Measurements from ENCODE around the gene C15orf39.
"Not testable (repeated sequence)": the region's sequence is repeated elsewhere in the genome, so short reads cannot be mapped to it uniquely, and the experiment has no call there.

Gene C15orf39

DNA sequence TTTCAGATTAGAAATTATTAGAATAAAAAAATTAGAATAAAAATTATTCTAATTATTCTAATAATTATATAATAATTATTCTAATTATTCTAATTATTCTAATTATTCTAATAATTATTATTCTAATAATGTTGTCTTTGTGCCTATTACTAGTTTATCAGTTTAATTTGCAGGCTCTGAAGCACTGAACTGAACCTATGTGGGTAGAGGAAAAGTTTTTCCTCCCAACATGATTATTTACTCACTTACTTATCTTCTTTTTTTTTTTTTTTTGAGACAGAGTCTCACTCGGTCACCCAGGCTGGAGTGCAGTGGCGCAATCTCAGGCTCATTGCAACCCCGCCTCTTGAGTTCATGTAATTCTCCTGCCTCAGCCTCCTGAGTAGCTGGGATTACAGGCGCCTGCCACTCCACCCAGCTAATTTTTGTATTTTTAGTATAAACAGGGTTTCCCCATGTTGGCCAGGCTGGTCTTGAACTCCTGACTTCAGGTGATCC, 39.7 kb upstream of the C15orf39 start:
- H3K27me3 ChIP-seq (ENCODE audit: control insufficient read depth in 1 of 2, insufficient read depth in 2 of 2, low read length in 2 of 2), result no peaks in the 10 kb centered on the region
- no peaks in the 10 kb centered on the region for H3K9me3 ChIP-seq (ENCODE audit: control insufficient read depth in 1 of 2, low read length in 2 of 2)
- no peak overlapping the region for H3K9ac ChIP-seq (ENCODE audit: low read depth in 1 of 2, low read length in 2 of 2)
- H3K36me3 ChIP-seq (ENCODE audit: control insufficient read depth in 1 of 2, insufficient read depth in 2 of 2, low read length in 2 of 2), result no peaks in the 10 kb centered on the region
- H3K4me3 ChIP-seq (ENCODE audit: low read depth in 1 of 2, low read length in 2 of 2), result no peak overlapping the region
- H3K4me1 ChIP-seq (ENCODE audit: control insufficient read depth in 1 of 2, insufficient read depth in 2 of 2, low read length in 2 of 2), result no peaks in the 10 kb centered on the region
- no peak overlapping the region for H3K27ac ChIP-seq (ENCODE audit: low read depth, low read length)

DNA sequence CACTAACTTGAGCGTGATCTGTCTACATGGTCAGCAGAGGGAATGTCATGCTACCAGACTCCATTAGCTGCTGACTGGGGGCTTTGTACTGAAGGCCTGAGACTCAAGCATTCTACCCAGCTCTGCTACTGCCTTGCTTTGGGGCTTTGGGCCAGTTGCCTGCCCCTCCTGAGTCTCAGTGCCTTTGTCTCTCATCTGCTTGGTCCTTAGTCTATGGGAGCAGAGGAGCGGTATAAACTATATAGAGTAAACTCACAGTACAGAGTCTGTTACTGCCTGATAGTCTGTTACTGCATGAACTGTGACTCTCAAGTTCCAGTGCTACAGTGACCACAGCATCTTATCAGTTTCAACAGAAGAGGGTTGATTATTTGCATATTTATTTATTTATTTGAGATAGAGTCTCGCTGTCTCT, 38.5 kb upstream of the C15orf39 start:
- Histone ChIP-seq H3K9me3 (ENCODE audit: control insufficient read depth in 1 of 2, low read length in 2 of 2) (no peaks in the 10 kb centered on the region), H3K27ac (ENCODE audit: low read depth, low read length) (no peak overlapping the region)

GRCh38 chr15:75164625-75165350, 36.9 kb upstream of the C15orf39 start:
- Histone ChIP-seq H3K27ac (ENCODE audit: low read depth, low read length) (no peak overlapping the region), H3K36me3 (ENCODE audit: control insufficient read depth in 1 of 2, insufficient read depth in 2 of 2, low read length in 2 of 2) (no peaks in the 10 kb centered on the region), H3K9ac (ENCODE audit: low read depth in 1 of 2, low read length in 2 of 2) (no peak overlapping the region), H3K9me3 (ENCODE audit: control insufficient read depth in 1 of 2, low read length in 2 of 2) (peaks cover 0 to 5% of the 10 kb centered on the region in 2 donors), H3K4me1 (ENCODE audit: control insufficient read depth in 1 of 2, insufficient read depth in 2 of 2, low read length in 2 of 2) (no peaks in the 10 kb centered on the region), H3K4me3 (ENCODE audit: low read depth in 1 of 2, low read length in 2 of 2) (no peak overlapping the region), H3K27me3 (ENCODE audit: control insufficient read depth in 1 of 2, insufficient read depth in 2 of 2, low read length in 2 of 2) (no peaks in the 10 kb centered on the region)

More for the DNA sequence above, 38.5 kb upstream of the C15orf39 start:
- no peak overlapping the region for H3K9ac ChIP-seq (ENCODE audit: low read depth in 1 of 2, low read length in 2 of 2)
- H3K4me1 ChIP-seq (ENCODE audit: control insufficient read depth in 1 of 2, insufficient read depth in 2 of 2, low read length in 2 of 2), result no peaks in the 10 kb centered on the region
- no peaks in the 10 kb centered on the region for H3K36me3 ChIP-seq (ENCODE audit: control insufficient read depth in 1 of 2, insufficient read depth in 2 of 2, low read length in 2 of 2)
- H3K27me3 ChIP-seq (ENCODE audit: control insufficient read depth in 1 of 2, insufficient read depth in 2 of 2, low read length in 2 of 2), result no peaks in the 10 kb centered on the region
- H3K4me3 ChIP-seq (ENCODE audit: low read depth in 1 of 2, low read length in 2 of 2), result no peak overlapping the region

GRCh38 chr15:75166489-75167063, 35.1 kb upstream of the C15orf39 start:
- H3K27ac ChIP-seq (ENCODE audit: low read depth, low read length); H3K4me1 ChIP-seq (ENCODE audit: control insufficient read depth in 1 of 2, insufficient read depth in 2 of 2, low read length in 2 of 2); H3K9ac ChIP-seq (ENCODE audit: low read depth in 1 of 2, low read length in 2 of 2); H3K27me3 ChIP-seq (ENCODE audit: control insufficient read depth in 1 of 2, insufficient read depth in 2 of 2, low read length in 2 of 2); H3K36me3 ChIP-seq (ENCODE audit: control insufficient read depth in 1 of 2, insufficient read depth in 2 of 2, low read length in 2 of 2); H3K9me3 ChIP-seq (ENCODE audit: control insufficient read depth in 1 of 2, low read length in 2 of 2); H3K4me3 ChIP-seq (ENCODE audit: low read depth in 1 of 2, low read length in 2 of 2): not testable (repeated sequence)

DNA sequence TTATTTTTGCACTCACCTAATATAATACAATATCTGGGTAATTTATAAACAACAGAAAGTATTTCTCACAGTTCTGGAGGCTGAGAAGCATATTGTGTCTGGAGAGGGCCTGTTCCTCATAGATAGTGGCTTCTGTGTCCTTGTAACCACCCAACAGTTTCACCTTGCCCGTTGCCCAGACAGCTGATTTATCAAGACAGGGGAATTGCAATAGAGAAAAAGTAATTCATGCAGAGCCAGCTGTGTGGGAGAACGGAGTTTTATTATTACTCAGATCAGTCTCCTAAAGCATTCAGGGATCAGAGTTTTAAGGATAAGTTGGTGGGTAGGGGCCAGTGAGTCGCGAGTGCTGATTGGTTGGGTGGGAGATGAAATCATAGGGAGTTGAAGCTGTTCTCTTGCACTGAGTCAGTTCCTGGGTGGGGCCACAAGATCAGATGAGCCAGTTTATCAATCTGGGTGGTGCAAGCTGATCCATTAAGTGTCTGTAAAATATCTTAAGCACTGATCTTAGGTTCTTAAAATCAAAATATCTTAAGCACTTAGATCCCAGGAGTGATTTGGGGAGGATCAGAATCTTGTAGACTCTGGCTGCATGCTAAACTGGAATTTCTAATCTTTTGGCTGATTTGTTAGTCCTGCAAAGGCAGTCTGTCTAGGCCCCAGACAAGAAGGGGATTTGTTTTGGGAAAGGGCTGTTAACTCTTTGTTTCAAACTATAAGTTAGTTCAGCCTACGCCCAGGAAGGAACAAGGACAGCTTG, 33.9 kb upstream of the C15orf39 start:
- no peak overlapping the region for H3K27ac ChIP-seq (ENCODE audit: low read depth, low read length)
- peaks cover 0 to 8% of the 10 kb centered on the region in 2 donors for H3K4me1 ChIP-seq (ENCODE audit: control insufficient read depth in 1 of 2, insufficient read depth in 2 of 2, low read length in 2 of 2)
- no peaks in the 10 kb centered on the region for H3K27me3 ChIP-seq (ENCODE audit: control insufficient read depth in 1 of 2, insufficient read depth in 2 of 2, low read length in 2 of 2)
- no peak overlapping the region for H3K9ac ChIP-seq (ENCODE audit: low read depth in 1 of 2, low read length in 2 of 2)
- H3K9me3 ChIP-seq (ENCODE audit: control insufficient read depth in 1 of 2, low read length in 2 of 2), result peaks cover 0 to 5% of the 10 kb centered on the region in 2 donors
- H3K4me3 ChIP-seq (ENCODE audit: low read depth in 1 of 2, low read length in 2 of 2), result no peak overlapping the region
- no peaks in the 10 kb centered on the region for H3K36me3 ChIP-seq (ENCODE audit: control insufficient read depth in 1 of 2, insufficient read depth in 2 of 2, low read length in 2 of 2)

DNA sequence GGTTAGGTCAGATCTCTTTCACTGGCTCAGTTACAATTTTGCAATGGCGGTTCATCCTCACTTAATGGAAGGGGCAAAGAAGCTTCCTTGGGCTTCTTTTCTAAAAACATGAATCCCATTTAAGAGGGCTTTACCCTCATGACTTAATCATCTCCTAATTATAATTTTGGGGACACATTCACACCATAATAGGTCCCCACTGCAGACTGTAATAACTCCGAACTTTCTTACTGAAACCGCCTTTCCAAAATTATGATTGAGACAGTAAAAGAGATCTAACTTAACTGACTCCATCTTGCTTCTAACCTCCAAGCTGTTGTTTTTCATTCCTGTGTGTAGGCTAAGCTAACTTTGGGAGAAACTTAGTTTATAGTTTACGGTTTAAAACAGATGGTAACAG, 33.3 kb upstream of the C15orf39 start:
- Histone ChIP-seq H3K36me3 (ENCODE audit: control insufficient read depth in 1 of 2, insufficient read depth in 2 of 2, low read length in 2 of 2) (no peaks in the 10 kb centered on the region), H3K4me3 (ENCODE audit: low read depth in 1 of 2, low read length in 2 of 2) (no peak overlapping the region), H3K9me3 (ENCODE audit: control insufficient read depth in 1 of 2, low read length in 2 of 2) (peaks cover 0 to 5% of the 10 kb centered on the region in 2 donors), H3K4me1 (ENCODE audit: control insufficient read depth in 1 of 2, insufficient read depth in 2 of 2, low read length in 2 of 2) (peaks cover 0 to 8% of the 10 kb centered on the region in 2 donors), H3K9ac (ENCODE audit: low read depth in 1 of 2, low read length in 2 of 2) (no peak overlapping the region), H3K27me3 (ENCODE audit: control insufficient read depth in 1 of 2, insufficient read depth in 2 of 2, low read length in 2 of 2) (no peaks in the 10 kb centered on the region), H3K27ac (ENCODE audit: low read depth, low read length) (no peak overlapping the region)

GRCh38 chr15:75170203-75170602, 31.5 kb upstream of the C15orf39 start:
- H3K36me3 ChIP-seq (ENCODE audit: control insufficient read depth in 1 of 2, insufficient read depth in 2 of 2, low read length in 2 of 2), result no peaks in the 10 kb centered on the region
- no peak overlapping the region for H3K27ac ChIP-seq (ENCODE audit: low read depth, low read length)
- no peak overlapping the region for H3K4me3 ChIP-seq (ENCODE audit: low read depth in 1 of 2, low read length in 2 of 2)
- H3K9ac ChIP-seq (ENCODE audit: low read depth in 1 of 2, low read length in 2 of 2), result no peak overlapping the region
- H3K9me3 ChIP-seq (ENCODE audit: control insufficient read depth in 1 of 2, low read length in 2 of 2), result peaks cover 0 to 5% of the 10 kb centered on the region in 2 donors
- H3K4me1 ChIP-seq (ENCODE audit: control insufficient read depth in 1 of 2, insufficient read depth in 2 of 2, low read length in 2 of 2), result peaks cover 0 to 8% of the 10 kb centered on the region in 2 donors
- no peaks in the 10 kb centered on the region for H3K27me3 ChIP-seq (ENCODE audit: control insufficient read depth in 1 of 2, insufficient read depth in 2 of 2, low read length in 2 of 2)

- Histone ChIP-seq H3K9ac (ENCODE audit: low read depth in 1 of 2, low read length in 2 of 2) (no peak overlapping the region), H3K27ac (ENCODE audit: low read depth, low read length) (no peak overlapping the region), H3K9me3 (ENCODE audit: control insufficient read depth in 1 of 2, low read length in 2 of 2) (peaks cover 0 to 5% of the 10 kb centered on the region in 2 donors), H3K4me3 (ENCODE audit: low read depth in 1 of 2, low read length in 2 of 2) (no peak overlapping the region), H3K36me3 (ENCODE audit: control insufficient read depth in 1 of 2, insufficient read depth in 2 of 2, low read length in 2 of 2) (no peaks in the 10 kb centered on the region), H3K4me1 (ENCODE audit: control insufficient read depth in 1 of 2, insufficient read depth in 2 of 2, low read length in 2 of 2) (peaks cover 5 to 8% of the 10 kb centered on the region in 2 donors), H3K27me3 (ENCODE audit: control insufficient read depth in 1 of 2, insufficient read depth in 2 of 2, low read length in 2 of 2) (no peaks in the 10 kb centered on the region)
Measured at GRCh38 chr15:75170711-75171341, 30.9 kb upstream of the C15orf39 start.

- Histone ChIP-seq H3K36me3 (ENCODE audit: control insufficient read depth in 1 of 2, insufficient read depth in 2 of 2, low read length in 2 of 2) (no peaks in the 10 kb centered on the region), H3K4me1 (ENCODE audit: control insufficient read depth in 1 of 2, insufficient read depth in 2 of 2, low read length in 2 of 2) (peaks cover 6 to 8% of the 10 kb centered on the region in 2 donors), H3K27me3 (ENCODE audit: control insufficient read depth in 1 of 2, insufficient read depth in 2 of 2, low read length in 2 of 2) (no peaks in the 10 kb centered on the region), H3K4me3 (ENCODE audit: low read depth in 1 of 2, low read length in 2 of 2) (no peak overlapping the region), H3K9me3 (ENCODE audit: control insufficient read depth in 1 of 2, low read length in 2 of 2) (peaks cover 0 to 5% of the 10 kb centered on the region in 2 donors), H3K9ac (ENCODE audit: low read depth in 1 of 2, low read length in 2 of 2) (no peak overlapping the region), H3K27ac (ENCODE audit: low read depth, low read length) (no peak overlapping the region)
Measured at GRCh38 chr15:75171408-75171807, 30.3 kb upstream of the C15orf39 start.
